HG03108 (cell line): ENCODE data around the gene MOGAT3.

ENCODE experiments used
- ATAC-seq: cut with Tn5 transposase; IDR thresholded peaks from one replicate; pipeline ENCODE4 v1.9.1; 2021; ENCODE audit warnings: moderate library complexity; ENCODE audit not compliant: unreplicated experiment

Gene MOGAT3

DNA sequence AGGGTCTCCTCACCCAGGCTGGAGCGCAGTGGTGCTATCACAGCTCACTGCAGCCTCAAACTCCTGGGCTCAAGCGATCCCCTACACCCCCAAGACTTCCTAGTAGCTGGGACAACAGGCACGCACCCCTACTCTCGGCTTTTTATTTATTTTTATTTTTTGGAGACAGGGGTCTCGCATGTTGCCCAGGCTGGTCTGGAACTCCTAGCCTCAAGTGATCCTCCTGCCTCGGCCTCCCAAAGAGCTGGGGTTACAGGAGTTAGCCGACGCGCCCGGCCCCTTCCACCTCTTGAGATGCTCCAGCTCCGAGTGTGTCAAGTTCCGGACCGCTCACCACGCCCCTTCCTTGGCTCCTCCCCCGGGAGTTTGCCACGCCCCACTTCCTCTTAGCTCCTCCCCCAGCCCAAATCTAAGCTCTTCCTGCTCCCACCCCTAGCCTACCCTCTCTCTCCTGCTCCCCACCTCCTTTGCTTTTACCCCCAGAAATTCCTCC lies 27.0 kb downstream of the MOGAT3 start:
- ATAC-seq = no peak

DNA sequence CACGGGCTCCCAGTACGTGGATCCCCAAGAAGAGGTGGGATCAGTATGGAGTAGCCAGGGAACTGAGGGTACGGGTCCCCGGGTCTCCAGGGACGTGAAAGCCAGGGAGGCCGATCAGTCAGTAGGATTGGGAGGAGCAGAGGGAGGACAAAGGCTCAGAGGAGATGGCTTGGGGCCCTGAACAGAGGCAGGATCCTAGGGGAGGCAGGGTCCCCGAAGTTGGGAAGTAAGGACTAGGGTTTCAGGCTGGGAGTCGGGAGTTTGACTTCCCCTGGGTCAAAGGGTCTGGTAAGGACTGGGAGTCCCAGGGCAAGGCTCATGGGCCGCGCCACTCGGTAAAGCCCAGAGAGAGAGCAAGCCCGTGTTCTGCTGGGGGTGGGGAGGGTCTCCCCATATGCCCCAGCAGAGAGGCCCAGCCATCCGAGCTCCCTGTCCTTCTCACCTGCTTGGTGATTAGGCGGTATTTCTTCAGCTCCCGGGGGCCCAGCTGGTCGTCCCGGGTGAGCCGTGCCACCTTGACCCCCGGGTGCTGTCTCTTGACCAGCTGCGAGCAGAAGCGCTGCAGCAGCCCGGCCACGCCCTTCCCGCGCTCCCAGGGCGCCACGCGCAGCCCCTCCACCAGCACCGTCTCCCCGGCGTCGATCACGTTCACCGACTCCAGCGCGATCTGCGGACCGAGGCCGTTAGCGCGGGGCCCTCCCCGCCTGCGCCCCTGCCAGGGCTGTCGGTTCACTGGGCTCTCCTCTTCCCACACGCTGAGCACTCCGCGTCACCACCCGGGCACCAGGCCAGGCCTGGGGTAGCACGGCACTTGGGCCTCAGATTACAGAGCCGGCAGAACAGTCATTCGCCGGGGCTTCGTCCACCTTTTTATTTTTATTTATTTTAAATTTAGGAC lies 27.7 kb downstream of the MOGAT3 start:
- ATAC-seq = no peak

DNA sequence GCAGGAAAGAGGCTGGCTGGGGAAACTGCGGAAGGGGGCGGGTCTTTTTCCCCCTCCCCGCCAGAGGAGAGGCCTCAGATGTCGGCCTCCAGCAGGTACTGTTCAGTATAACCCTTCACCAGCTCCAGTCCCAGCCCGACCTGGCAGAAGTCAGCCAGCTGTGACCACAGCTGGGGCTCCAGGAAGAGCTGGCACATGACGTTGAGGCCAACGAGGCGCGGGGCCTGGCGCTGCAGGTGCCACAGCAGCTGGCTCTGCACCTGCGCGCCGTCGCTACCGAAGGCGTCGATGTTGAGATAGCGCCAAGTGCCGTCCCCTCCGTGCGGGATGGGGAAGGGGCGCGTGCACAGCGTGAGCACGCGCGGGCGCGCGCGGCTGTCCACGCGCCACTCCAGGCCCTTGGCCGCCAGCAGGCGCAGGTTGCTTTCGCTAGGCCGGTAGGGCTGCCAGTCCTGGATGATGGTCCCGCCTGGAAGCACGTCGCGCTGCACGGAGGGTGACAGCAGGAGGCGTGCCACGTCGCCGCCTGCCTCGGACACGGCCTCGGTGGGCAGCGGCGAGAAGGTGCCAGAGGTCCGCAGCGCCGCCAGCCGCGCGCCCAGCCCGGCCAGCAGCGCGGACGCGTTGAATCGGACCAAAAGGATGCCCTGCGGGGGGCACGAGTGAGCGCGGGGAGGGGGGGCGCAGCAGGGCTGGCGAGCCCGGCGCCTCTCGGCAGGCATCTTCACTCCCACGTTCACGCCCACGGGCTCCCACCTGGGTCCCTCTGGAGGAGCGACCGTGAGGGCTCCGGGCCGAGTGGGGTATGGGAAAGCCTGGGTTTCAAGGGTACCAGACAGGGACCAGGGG lies 28.6 kb downstream of the MOGAT3 start:
- ATAC-seq = no peak

DNA sequence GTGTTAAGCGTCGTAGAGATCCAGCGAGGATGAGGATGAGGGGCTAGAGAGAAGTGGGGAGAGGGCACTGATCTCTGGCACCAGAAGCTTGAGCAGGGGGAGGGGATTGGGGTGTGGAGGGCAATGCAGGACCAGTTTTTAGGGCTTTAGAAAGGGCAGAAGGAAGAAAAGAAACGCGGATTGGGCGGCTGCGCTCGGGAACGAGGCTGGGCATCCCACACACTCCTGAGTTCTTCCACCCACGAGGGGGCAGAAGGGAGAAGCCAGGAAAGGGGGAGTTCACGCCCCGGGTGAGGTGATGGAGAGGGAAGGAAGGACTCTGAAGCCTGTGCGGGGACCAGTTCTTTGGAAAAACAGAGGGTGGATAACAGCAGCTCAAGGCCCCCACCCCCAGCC lies 29.4 kb downstream of the MOGAT3 start:
- no peak for ATAC-seq

DNA sequence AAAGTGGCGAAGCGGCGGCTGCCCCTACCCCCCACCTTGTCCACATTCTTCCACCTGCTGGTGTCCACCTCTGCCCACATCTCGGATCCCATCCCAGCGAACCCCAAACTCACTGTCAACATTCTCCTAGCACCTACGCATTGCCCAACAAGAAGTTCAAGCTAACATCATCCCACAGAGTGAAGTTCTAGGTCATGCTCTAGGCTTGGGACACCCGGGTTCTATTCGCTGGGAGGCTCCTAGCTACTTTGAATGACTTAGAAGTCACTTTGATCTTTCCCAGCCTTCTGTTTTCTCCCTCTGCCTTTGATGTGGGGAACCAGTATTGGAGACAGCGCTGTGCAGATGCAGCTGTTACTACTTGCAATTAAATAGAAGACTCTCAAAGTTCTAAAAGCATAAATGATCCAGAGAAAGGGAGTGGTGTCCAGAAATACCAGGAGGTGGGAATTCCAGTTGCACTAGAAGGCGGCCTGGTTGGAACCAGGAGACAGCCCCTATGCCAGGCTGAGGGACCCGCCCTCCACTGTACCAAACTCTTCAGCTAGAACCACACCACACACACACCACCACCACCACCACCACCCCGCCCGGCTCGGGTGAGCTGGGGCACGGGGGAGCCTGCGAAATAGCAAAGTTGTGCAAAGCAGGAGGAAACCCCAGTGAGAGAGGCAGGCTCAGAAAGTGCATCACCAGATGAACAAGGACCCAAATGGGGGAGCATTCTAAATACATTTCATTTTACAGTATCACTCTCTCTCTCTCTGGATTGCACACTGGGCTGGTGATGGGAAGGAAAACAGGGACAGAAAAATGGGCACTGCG lies 30.0 kb downstream of the MOGAT3 start:
- ATAC-seq = no peak

DNA sequence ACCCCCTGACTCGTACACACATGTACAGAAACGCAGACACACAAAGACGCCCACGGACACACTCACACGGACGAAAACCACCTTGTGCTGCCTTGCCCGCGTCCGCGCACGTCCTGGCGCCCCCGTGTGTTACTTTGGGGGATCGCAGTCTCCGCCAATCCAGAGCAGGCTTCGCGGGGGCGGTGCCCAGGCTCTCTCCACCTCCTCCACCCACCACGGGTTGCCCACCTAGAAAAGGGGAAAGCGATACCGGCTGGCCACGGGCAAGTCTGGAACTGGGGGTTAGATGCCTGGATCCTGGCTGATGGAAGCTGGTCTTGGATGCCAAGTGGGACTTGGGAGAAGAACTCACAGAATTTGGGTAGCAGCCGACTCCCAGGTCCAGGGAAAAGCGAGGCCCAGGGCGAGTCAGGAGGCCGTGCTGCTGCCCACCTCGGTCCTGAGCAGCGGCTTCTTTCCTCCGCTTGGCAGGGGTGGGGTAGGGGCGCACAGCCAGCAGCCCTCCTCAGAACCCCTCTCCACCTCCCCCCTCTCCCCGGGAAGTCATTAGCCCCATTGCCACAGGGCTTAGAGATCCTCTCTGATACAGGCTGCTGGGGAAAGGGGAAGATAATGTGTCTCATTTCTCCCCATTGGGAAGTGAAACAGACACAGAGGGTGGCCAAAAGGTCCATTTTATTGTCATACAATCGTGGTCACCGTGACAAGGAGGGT lies 30.8 kb downstream of the MOGAT3 start:
- ATAC-seq = no peak

DNA sequence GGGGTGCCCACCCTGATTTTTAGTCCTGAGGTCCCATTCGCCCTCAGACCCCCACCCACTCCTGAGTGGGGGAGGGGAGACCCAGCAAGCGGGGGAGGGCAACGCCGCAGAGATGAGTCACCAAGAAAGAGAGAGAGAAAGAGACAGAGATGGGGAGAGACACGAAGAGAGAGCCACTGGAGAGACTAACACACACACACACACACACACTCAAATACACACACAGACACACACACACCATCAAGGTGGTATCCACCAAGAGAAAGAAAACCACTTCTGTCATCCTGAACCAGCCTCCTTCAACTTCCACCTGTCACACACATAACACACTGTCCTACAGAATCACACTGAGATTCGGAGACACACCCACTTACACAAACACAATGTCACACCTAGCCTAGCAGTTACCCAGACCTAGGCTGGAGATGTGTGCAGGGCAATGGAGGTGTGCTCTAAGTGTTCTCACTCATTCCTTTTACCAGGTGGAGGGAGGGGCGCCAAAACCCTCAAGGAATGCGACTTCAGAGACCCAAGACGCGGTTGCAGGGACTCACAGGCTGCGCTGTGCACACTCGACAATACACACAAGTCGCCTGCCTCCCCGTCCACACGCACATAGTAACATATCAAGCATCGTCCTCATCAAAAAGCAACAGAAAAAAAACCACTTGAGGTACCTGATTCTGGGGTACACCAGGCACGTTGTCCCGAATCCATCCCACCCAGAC lies 31.6 kb downstream of the MOGAT3 start:
- ATAC-seq = no peak

DNA sequence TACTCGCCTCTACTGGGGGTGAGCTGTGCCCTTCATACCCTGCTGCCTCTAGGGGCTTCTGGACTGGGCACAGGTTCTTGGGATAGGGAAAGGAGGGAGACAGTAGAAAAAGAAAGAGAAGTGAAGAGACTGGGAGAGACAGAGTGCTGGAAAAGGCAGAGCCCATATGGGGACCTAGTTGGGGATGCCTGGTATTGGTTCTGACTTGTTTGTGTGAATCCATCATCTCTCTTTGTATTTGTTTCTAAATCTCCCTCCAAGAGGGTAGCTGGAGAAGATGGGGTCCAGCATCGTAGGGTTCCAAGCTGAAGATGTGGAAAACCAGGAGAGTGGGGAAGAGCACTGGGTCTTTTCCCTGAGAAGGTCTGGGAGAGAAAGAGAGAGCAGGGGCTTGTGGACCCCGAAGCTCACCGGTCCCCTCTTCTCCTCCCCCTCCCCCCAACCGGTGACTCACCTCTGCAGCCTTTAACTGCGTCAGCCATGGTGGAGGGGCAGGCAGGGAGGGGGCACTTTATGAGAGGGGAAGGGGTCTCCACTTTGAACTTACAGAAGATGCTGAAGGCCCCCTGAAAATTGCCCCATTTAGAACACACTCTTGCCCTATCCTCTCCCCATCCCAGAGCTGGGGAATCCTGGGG lies 32.3 kb downstream of the MOGAT3 start:
- no peak for ATAC-seq

DNA sequence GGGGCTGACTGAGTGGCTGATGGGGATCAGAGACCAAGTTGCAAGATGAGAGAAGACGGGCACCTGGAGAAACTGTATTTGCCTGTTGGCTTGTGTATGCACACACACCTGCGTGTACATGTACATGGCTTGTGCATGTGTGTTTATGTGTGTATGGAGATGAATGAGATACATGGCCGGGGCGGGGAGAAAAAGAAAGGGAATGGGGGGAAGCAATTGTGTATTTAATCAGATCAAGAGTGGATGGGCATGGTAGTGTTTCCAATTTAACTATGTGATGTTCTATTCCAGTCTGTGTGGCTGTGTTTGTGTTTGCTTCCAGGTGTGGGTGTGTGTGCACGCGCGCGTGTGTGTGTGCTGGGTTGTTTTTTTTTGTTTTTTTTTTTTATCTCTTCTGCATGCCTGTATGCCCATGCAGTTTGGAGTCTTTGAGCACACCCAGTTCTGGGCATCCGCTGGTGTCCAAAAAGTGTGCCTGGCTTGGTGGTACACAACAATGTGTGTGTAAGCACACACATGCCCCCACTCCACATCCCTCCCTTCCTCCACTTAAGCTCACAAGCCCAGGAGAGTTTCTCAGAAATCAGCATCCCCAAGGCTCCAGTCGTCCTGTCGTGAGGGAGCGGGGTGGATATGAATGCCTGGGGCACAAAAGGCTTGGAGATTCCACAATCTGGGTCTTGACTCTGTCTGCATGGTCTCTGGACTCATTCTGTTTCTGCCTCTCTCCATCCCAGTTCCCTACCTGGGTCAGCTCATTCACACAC lies 33.0 kb downstream of the MOGAT3 start:
- ATAC-seq = no peak

DNA sequence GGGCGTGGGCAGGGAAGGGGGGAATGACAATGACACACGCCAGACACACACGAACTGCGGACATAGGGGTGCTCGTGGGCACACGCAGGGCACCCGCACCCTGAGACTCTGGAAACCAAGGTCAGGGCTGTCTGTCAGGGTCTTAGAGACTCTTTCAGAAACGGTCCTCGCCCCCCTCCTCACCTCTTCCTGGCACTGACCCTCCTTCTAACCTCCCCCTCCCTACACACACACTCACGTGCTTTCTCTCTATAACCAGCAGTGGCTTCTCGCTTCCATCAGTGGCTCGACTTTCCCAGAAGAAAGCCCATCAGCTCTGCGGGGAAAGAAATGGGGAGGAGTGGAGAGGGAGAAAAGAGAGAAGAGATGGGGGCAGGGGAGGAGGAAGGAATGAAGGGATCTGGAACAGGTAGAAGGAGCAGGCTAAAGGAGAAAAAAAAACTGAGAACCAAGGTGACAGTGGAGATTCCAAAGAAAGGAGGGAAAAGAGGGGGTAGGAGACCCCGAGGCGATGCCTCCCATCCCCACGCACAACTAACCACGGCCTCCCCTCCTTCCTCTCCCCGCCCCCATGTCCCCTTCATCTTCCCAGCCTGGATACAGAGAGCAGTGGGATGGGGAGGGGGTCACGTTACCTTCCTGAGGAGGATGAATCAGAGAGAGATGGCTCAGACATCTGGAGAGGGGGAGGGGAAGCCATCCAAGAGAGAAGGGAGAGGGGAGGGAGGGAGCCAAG lies 33.8 kb downstream of the MOGAT3 start:
- no peak for ATAC-seq

DNA sequence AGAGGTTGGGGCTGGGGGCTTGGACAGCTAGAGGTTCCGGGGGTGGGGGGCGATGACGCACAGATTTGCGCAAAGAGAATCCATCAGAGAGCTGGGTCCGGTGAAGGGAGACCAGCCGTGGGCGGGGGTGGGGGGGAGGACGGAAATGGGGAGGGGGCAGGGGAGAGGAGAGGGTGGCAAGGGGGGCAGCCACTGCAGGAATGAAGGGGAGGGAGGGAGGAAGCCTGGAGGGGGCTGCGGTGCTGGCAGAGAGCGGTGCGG lies 34.3 kb downstream of the MOGAT3 start:
- ATAC-seq = no peak

DNA sequence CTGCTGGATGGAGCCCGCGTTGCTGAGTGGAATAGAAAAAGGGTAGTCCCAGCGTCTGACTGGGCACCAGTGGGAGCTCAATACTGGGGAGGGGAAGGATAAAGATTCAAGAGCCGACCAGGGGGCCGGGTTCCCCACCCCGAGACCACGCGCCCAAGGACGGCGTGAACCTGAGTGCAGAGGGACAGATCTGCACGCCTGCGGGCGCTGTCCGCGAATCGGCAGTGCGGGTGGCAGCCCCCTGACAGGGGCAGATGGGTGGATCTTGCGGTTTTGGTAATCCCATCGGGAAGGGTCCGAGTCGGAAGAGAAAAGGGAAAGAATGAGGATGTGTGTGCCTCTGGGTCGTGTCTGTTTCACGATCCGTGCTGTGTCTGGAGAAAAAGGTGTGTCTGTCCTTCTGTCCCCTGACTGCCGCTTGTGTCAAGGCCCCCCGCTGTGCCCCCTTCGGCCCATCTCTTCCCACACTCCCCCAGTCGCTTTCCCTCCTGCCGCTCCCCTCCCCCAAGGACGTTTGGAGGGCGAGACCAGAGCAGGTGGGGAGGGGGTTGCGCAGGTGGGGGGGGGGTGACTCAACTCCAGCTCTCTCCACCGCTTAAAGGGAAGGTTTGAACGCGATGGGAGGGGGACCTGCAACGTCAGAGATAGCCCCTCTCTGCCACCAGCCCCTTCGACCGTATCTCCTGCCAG lies 34.7 kb downstream of the MOGAT3 start:
- no peak for ATAC-seq

DNA sequence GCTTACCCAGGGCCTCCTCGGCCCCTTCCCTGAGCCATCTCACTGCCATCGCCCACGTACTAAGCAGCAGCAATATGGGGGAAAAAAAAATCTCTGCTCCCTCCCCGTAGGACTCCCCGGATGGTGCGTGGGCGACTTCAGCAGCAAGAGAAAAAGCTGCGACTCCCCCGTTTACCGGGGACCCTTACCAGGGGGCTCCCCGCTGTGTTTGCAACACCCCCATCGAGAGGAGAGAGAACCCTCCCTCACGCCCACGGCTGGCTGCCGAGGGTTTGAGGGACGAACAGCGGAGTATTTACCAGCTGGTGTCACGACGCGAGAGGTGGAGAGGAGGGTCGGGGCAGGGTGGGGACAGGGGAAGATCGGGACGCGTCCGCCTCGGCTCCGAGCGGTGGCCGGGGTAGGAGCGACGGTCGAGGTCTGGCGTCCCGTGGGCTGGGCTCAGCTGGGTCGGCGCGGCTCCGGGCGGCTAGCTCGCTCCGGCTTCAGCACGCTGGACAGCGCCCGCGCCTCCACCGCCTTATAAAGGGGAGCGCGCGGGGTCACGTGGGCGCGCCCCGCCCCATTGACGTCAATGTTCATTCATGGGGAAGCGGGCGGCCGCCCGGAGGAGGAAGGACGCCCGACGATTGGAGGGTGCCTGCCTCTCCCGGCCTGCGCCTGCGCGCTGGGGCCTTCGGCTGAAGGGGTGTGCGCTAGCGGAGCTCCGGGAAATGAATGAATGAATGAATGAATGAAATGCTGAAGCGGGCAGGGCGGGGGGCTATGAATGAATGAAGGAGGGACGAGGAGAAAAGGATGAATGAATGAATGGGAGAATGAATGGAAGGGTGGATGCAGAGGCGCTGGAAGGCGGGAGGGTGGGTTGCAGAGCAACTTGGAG lies 35.5 kb downstream of the MOGAT3 start, which contains the start of gene VGF:
Gene VGF (minus strand): TSS at position 495 of the 883 bp plus-strand sequence. CDS start 726 bp downstream, outside the sequence.
- ATAC-seq = peak; percentile 64

DNA sequence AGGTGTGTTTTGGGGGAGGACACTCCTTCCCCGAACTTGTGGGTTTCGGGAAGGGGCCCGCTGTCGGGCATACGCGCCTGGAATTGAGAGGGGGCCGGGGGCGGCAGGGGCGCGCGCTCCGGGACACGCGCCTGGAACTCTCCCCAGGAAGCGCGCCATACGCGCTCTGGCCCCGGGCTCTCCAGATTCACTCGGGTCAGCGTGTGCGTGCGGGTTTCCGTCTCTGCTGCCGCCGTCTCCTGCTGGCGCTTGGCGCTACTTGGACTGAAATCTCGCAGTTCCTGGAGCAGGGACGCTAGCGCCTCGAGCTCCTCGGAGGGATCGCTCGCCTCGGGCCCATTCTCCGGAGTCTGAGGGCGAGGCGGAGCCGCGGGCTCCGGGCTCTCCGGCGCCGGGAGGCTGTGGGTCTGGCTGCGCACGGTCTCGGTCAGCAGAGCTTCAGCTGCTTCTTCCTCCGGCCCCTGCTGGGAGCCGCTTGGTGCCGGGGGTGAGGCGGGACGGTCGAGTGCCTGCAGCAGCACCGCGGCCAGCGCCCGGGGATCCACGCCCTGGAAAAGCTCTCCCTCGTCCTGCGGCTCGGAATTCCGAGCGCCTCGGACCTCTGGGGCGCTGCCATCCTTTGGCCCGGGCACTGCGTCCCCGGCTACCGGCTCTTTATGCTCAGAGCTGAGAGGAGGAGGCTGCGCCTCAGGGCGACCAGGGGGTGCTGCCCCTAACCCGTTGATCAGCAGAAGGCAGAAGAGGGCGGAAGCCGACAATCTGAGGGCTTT lies 36.6 kb downstream of the MOGAT3 start:
- ATAC-seq = no peak

DNA sequence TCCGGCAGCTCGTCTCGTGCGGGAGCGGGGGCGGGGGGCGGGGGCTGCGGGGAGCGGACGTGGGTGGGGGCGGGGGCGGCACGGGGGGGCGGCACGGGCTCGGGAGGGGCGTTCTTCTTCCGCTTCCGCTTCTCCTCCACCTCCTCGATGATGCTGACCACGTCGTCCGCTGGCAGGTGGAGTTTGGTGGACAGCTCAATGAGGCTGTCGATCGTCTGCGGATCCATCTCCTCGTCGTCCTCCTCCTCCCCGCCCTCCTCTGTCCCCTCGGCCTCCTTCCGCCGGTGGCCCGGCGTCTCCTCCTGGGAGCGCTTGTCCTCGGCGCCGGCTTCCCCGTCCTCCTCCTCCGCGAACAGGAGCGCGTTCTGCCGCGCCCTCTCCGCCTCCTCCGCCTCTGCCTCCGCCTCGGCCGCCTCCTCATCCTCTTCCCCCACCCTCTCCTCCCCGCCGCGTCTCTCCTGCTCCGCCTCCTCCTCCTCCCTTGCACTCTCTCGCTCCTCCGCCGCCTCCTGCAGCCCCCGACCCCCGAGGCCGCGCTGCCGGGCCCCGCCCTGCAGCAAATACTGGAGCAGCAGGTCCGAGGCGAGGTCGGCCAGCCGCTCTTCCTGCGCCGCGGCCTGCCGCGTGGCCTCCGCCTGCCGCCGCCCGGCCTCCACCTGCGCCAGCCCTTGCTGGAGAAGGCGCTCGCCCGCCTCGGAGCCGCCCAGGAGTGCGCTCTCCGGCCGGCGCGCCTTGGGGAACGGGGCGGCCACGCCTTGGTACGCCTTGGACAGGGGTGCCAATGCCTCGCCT lies 37.4 kb downstream of the MOGAT3 start:
- ATAC-seq = no peak
